Left cardiac atrium (tissue), 4 donors: Measurements from ENCODE around the gene TPD52L2. TPM values are rescaled to one million over a fixed set of nuclear protein-coding genes. Genes with fewer than 3 reads are reported as not detected.

Experiments
- ATAC-seq, 2 donors: fragments of 200-7000 bp; cut with Tn5 transposase; one replicate each; pipeline ENCODE4 v1.9.1; 2020; ENCODE audit warnings: mild to moderate bottlenecking in 2 of 2, moderate library complexity in 2 of 2
- DNase-seq: peaks from one replicate; pipeline ENCODE4 v3.0.0-alpha.2; 2020
- intact Hi-C, 2 donors: fragments of 100-400 bp; cut with DNase I; formaldehyde crosslinking; loops; one replicate each; pipeline versions ENCODE4 v1.14.1 to v1.15.1; 2022 to 2023
- microRNA-seq, 2 donors: library from miRNA; unstranded; fragments of <30 nt; microRNA quantifications; one replicate each; pipeline ENCODE4 v1.2.0, GENCODE V29; 2020
- total RNA-seq, 2 donors: library from RNA; stranded (reverse); fragmentation: NEBNext Ultra II Directional; extraction: Animal tissue kit (Norgen Biotek cat#: 25700); gene quantifications; one replicate each; pipeline ENCODE4 v1.2.1, GENCODE V29; 2021
- donor health status: DM: no; HTN: yes; CAD: no.
- donor health status: DM: no; HTN: yes; CAD: no; lungs with severe emphysema.
- donor health status: DM: yes; HTN: yes; CAD: no.
- donor health status: Dilated cardiomyopathy.

Gene TPD52L2
- total RNA-seq, 2 donors from 2014 or later: 67.5 to 68.7 TPM

DNA sequence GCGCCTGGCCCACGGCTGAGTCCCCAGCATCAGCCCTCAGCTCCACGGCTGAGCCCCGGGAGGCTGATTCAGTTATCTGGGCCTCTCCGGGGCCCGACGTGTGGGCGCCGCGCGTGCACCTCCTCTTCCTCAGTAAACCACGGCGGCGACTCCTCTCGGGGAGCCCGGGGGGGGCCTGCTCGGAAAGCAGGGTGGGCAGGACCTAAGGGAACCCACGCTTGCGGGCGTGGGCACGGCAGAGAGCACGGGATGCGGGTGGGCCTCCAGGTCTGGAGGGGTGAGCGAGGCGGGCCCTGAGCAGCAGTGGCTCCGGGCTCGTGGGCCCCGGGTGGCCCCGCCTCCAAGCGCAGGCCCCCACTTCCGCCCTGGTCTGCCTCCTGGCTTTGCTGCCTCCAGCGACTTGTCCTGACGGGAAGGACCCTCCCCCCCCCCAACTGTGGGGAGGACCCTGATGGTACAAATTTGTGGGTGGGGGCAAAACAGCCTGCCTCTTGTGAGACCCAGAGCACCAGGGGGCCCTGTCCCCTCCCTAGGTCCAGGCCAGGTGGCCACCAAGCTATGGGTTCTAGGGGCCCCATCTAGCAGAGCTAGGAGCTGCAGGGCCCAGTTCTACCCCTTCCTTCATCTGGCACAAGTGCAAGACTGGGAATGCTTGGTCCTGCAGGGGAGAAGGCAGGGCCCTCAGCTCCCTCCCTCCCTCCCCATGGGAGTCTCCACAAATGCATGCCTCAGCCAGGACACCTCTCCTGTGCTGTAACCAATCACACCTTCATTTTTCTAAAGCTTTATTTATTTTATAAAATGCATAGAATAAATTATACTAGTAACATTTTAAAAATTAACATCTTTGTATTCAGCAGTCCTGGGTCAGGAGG is 74.2 kb downstream of the TPD52L2 start:
- no peak for ATAC-seq
- intact Hi-C loops: no loop called here
- peak; percentile 22 for DNase-seq

GRCh38 chr20:63940071-63940471 is 75.0 kb downstream of the TPD52L2 start:
- DNase-seq (no peak), ATAC-seq (no peak)
- intact Hi-C loops: no loop called here

GRCh38 chr20:63940472-63941266 is 75.6 kb downstream of the TPD52L2 start:
- ATAC-seq (peak in 1 of 2 donors; percentile 1), DNase-seq (no peak)
- intact Hi-C loops: no loop called here

Small RNA genes lying within 50 kb of the gene (microRNA-seq; reads per million reads assigned to microRNA genes)
- gene MIR1914 (0 reads per million in 2 donors), gene MIR941-1 (0 reads per million in 2 donors), gene MIR941-2 (0 reads per million in 2 donors), gene MIR941-3 (0 reads per million in 2 donors), gene MIR941-4 (0 reads per million in 2 donors), gene MIR941-5 (0 reads per million in 2 donors)

Other genes starting within 250 kb of the TPD52L2 start
- gene GMEB2, start 238.2 kb upstream of the TPD52L2 start, total RNA-seq: 1 to 10 TPM; 5.7 to 7.9 TPM
- gene STMN3, start 211.8 kb upstream of the TPD52L2 start, total RNA-seq: 1 to 10 TPM; 6.9 to 8.4 TPM
- gene RTEL1, start 207.0 kb upstream of the TPD52L2 start, total RNA-seq: 10 to 100 TPM; 13.5 to 17.3 TPM
- gene TNFRSF6B, start 168.6 kb upstream of the TPD52L2 start, total RNA-seq: 10 to 100 TPM in 1 of 2 donors, 1 to 10 TPM in 1; 1.4 to 10.1 TPM
- gene ARFRP1, start 157.3 kb upstream of the TPD52L2 start, total RNA-seq: 10 to 100 TPM; 36.8 to 44.9 TPM
- 10 to 100 TPM; 16.4 to 18.6 TPM for gene ZGPAT, start 157.2 kb upstream of the TPD52L2 start, total RNA-seq
- gene LIME1, start 128.6 kb upstream of the TPD52L2 start, total RNA-seq: 1 to 10 TPM; 3.6 to 3.7 TPM
- 10 to 100 TPM; 47.9 to 71.0 TPM for gene SLC2A4RG, start 125.5 kb upstream of the TPD52L2 start, total RNA-seq
- 10 to 100 TPM; 12.7 to 17.0 TPM for gene ZBTB46, start 34.0 kb upstream of the TPD52L2 start, total RNA-seq
- gene ABHD16B, start 3.8 kb upstream of the TPD52L2 start, total RNA-seq: not detected
- 10 to 100 TPM; 41.9 to 53.4 TPM for gene DNAJC5, start 29.9 kb downstream of the TPD52L2 start, total RNA-seq
- 10 to 100 TPM; 30.8 to 32.4 TPM for gene UCKL1, start 91.1 kb downstream of the TPD52L2 start, total RNA-seq
- gene ZNF512B, start 104.7 kb downstream of the TPD52L2 start, total RNA-seq: 10 to 100 TPM; 11.7 to 14.5 TPM
- gene SAMD10, start 114.4 kb downstream of the TPD52L2 start, total RNA-seq: 1 to 10 TPM; 2.7 to 3.8 TPM
- 10 to 100 TPM; 38.8 to 43.9 TPM for gene PRPF6, start 115.9 kb downstream of the TPD52L2 start, total RNA-seq
- 1 to 10 TPM in 1 of 2 donors, under 1 TPM in 1; 0.29 to 1.0 TPM for gene C20orf204, start 170.9 kb downstream of the TPD52L2 start, total RNA-seq
- 10 to 100 TPM; 39.4 to 83.4 TPM for gene SOX18, start 184.4 kb downstream of the TPD52L2 start, total RNA-seq
- 10 to 100 TPM; 44.7 to 46.4 TPM for gene TCEA2, start 197.9 kb downstream of the TPD52L2 start, total RNA-seq
- 1 to 10 TPM; 9.7 to 10.0 TPM for gene RGS19, start 214.2 kb downstream of the TPD52L2 start, total RNA-seq
- gene OPRL1, start 214.8 kb downstream of the TPD52L2 start, total RNA-seq: under 1 TPM; 0.71 to 0.97 TPM
- under 1 TPM in 1 of 2 donors, not detected in 1; 0.41 TPM for gene LKAAEAR1, start 219.1 kb downstream of the TPD52L2 start, total RNA-seq
- not detected for gene NPBWR2, start 242.3 kb downstream of the TPD52L2 start, total RNA-seq